ENCODE results near the gene CCND2.
A peak's percentile ranks its signal among the peaks of the same experiment; 100 is the strongest.

Gene CCND2

DNA sequence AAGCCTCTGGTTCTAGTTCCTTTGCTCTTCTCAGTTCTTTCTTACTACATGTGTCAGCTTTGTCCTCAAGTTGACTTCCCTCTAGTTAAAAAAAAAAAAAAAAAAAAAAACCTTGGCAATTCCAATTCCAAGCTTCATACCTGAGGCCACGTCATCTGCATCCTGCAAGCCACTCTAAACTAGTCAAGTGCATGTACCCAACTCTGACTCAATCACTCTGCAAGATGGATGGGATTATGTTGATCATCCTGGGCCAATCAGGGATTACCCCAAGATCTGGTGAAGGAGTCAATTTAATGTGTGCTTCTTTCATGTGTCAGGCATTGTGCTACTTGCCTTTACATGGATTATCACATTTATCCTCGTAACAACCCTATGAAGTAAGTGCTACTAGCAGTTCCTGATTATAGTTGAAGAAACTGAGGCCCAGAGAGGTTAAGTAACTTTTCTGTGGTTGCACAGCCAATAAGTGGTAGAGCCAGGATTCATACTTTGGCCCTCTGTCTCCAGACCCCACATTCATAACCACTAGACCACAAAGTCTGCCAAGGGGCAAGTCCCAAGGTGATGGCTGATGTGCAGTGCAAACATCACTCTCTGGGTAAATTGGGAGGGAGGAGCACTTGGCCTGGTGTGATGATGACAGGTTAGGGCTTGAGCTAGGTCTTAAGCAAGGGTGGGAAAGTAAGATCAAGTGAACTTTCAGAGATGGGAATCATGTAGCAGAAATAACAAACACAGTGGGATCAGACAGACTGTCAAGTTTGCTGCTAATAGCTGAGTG, 17.3 kb upstream of the CCND2 start:
- DNase-seq (ENCODE audit: low spot score): no peak

GRCh38 chr12:4257442-4257841, 16.1 kb upstream of the CCND2 start:
- no peak for DNase-seq (ENCODE audit: low spot score)

- DNase-seq (ENCODE audit: low spot score): no peak
Measured at GRCh38 chr12:4259099-4259498, 14.5 kb upstream of the CCND2 start.

DNA sequence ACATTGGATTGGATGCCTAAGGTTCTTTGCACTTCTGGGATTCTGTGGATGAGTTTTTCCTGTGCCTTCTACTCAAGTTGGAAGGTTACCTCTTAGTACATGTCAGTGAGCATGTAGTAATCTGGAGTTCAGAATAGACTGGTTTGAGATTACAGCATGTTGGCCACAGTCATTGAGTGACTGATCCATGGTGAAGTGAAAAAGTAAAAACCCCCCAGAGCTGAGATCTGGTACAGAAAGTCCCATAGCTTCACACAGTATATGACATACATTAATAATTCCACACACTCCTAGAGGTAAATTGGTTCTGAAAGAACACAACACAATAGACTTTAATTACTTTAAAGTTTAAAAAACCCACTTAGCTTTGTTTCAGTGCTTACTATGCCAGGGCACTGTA, 11.9 kb upstream of the CCND2 start:
- no peak for DNase-seq (ENCODE audit: low spot score)

DNA sequence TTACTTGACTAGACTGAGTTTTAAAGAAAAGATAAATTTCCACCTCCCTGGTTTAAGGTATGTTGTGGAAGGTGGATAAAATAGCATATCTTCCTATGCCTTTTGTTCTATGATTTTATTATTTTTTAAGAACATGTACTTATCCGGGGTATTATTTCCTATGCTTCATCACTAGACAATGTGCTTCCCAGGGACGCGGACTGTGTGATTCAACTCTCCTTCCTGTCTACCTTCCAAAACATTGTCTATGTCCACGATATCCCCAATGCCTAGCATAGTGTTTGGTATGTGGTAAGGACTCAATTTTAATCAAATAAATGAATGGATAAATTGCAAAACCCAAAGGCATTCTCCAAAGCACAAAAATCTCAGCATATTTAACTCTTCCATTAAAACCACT, 8.3 kb upstream of the CCND2 start:
- DNase-seq (ENCODE audit: low spot score): no peak

DNA sequence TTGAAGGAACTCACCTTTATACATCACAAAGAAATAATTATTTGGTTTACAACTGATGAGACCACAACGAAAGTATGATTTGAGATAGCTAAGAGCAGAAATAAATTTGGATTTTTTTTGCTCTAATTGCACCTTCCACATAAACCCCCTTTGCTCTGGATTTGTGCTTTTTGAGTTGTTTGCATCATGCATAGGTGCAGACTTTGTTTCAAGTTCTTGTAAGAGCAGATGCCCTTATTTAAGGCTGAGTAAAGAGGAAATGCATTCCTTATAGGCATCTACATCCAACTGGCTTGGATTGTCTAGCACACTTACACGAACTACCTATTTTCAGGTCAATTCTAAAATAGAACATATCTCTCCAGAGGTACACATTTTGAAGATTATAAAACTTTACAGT, 6.6 kb upstream of the CCND2 start:
- no peak for DNase-seq (ENCODE audit: low spot score)

GRCh38 chr12:4267704-4268328, 5.7 kb upstream of the CCND2 start:
- DNase-seq (ENCODE audit: low spot score): no peak

- peak; percentile 50 for DNase-seq (ENCODE audit: low spot score)
Measured at GRCh38 chr12:4268329-4269181, 5.0 kb upstream of the CCND2 start.

GRCh38 chr12:4269279-4269991, 4.1 kb upstream of the CCND2 start:
- peak; percentile 93 for DNase-seq (ENCODE audit: low spot score)

GRCh38 chr12:4270016-4270830, 3.3 kb upstream of the CCND2 start:
- DNase-seq (ENCODE audit: low spot score): peak; percentile 33

DNA sequence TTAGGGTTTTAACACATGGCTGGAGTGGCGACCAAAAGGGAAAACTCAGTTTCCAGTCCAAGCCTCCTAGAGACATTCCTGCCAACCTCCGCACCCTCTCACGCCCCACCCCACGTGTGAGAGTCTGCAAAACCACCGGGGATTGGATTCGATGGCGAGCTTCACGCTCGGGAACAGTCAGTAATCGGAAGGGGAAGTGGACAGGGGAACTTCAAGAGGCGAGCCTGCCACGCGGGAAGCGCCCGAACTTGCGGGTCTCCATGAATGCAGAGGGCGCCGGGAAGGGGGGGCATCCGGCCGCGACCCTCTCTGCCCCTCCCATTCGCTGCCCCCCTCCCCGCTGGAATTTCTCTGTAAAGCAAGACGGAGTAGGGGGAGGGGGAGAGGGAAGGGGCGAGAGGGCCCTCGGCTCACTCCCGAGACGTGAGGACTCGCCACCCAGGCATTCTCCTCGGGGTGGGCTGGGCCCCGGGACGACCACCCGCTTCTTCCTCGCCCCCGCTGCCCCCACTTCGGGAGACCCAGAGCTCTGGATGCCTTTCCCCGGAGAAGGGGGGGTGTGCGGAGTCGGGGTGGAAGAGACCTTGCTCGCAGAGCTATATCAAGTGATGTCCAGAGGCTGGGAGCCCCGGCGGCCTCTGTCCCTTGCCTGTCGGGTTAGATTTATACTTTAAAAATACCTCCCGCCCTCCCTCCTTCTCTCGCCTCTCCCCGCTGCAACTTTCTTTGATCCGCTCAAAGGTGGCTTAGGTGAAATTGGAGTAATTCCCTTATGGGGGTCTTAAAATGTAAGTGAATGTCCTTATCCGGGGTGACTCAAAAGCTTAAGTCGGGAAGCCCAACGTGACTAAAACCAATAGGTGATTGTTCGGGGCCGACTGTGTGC, 2.5 kb upstream of the CCND2 start:
- peak; percentile 39 for DNase-seq (ENCODE audit: low spot score)

- DNase-seq (ENCODE audit: low spot score): peak; percentile 96
Measured at GRCh38 chr12:4271717-4272423, 1.7 kb upstream of the CCND2 start.

DNA sequence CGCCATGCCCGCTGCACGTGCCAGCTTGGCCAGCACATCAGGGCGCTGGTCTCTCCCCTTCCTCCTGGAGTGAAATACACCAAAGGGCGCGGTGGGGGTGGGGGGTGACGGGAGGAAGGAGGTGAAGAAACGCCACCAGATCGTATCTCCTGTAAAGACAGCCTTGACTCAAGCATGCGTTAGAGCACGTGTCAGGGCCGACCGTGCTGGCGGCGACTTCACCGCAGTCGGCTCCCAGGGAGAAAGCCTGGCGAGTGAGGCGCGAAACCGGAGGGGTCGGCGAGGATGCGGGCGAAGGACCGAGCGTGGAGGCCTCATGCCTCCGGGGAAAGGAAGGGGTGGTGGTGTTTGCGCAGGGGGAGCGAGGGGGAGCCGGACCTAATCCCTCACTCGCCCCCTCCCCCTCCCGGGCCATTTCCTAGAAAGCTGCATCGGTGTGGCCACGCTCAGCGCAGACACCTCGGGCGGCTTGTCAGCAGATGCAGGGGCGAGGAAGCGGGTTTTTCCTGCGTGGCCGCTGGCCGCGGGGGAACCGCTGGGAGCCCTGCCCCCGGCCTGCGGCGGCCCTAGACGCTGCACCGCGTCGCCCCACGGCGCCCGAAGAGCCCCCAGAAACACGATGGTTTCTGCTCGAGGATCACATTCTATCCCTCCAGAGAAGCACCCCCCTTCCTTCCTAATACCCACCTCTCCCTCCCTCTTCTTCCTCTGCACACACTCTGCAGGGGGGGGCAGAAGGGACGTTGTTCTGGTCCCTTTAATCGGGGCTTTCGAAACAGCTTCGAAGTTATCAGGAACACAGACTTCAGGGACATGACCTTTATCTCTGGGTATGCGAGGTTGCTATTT, 914 bp upstream of the CCND2 start:
- DNase-seq (ENCODE audit: low spot score): peak; percentile 76

DNA sequence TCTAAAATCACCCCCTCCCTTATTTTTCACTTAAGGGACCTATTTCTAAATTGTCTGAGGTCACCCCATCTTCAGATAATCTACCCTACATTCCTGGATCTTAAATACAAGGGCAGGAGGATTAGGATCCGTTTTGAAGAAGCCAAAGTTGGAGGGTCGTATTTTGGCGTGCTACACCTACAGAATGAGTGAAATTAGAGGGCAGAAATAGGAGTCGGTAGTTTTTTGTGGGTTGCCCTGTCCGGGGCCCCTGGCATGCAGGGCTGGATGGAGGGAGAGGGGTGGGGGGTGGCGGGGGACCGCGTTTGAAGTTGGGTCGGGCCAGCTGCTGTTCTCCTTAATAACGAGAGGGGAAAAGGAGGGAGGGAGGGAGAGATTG, 300 bp upstream of the CCND2 start:
- DNase-seq (ENCODE audit: low spot score): no peak

DNA sequence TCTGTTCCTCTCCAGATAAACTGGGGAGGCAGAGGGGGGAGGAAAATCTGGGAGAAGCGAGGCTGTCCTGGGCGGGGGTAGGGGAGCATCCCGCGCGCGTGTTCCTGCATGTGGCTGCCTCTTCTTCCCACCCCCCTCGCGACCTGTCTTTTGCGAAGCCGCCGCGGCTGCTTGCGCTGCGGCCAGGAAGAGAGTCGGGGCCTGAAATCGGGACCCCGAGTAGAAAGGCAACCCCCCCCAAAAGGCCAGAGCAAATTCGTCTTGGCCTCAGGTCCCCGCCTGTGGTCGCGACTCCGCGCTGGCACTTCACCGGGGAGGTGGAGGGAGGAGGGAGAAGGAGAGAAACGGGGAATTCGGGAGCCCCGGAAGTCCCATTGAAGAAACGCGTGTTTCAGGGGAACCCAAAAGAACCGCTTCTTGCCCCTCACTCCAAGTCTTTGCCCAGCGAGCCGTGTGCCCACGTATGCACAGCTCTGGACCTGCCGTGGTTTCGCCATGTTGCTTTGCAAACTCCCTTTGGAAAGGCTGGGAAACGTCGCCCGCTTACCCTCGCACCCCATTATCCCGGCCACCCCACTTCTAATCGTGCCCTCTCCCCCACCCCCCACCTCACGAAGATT, 944 bp downstream of the CCND2 start:
- DNase-seq (ENCODE audit: low spot score): no peak

GRCh38 chr12:4275016-4275869, 1.7 kb downstream of the CCND2 start:
- DNase-seq (ENCODE audit: low spot score): no peak

- DNase-seq (ENCODE audit: low spot score): no peak
Measured at GRCh38 chr12:4275870-4276301, 2.3 kb downstream of the CCND2 start.

All from CD4-positive, alpha-beta T cell treated with Interleukin-15 for 4 hours (primary cell).